ENCODE measurements around the gene FAM186B. TPM values are rescaled to one million over a fixed set of nuclear protein-coding genes. Genes with fewer than 3 reads are reported as not detected.

The FAM186B gene
- total RNA-seq, 2 donors from 2014 or later: 0.11 to 0.27 TPM

GRCh38 chr12:49546481-49546880 is 59.0 kb downstream of the FAM186B start:
- no peak for TF ChIP-seq CTCF (IDR thresholded peaks at IDR 0.05)
- no peak overlapping the region for H3K4me3 ChIP-seq
- no peaks in the 10 kb centered on the region for H3K9me3 ChIP-seq
- no peak overlapping the region for H3K9ac ChIP-seq (ENCODE audit: low read depth in 2 of 2, low read length in 2 of 2)
- peaks cover 10% of the 10 kb centered on the region for H3K27me3 ChIP-seq
- intact Hi-C loops (cut with DNase I): no loop called here
- no peak for DNase-seq
- no peaks in the 10 kb centered on the region for H3K4me1 ChIP-seq
- H3K36me3 ChIP-seq: no peaks in the 10 kb centered on the region
- H3K27ac ChIP-seq: no peak overlapping the region

- peaks cover 12% of the 10 kb centered on the region for H3K27me3 ChIP-seq
- no peak overlapping the region for H3K4me3 ChIP-seq
- no peak overlapping the region for H3K27ac ChIP-seq
- no peaks in the 10 kb centered on the region for H3K9me3 ChIP-seq
- H3K4me1 ChIP-seq: no peaks in the 10 kb centered on the region
- no peak overlapping the region for H3K9ac ChIP-seq (ENCODE audit: low read depth in 2 of 2, low read length in 2 of 2)
- intact Hi-C loops (cut with DNase I): no loop called here
- no peak for TF ChIP-seq CTCF (IDR thresholded peaks at IDR 0.05)
- no peak for DNase-seq
- no peaks in the 10 kb centered on the region for H3K36me3 ChIP-seq
Measured at GRCh38 chr12:49545815-49546214, 59.6 kb downstream of the FAM186B start.

- Histone ChIP-seq H3K4me3 (no peak overlapping the region), H3K27me3 (peaks cover 11% of the 10 kb centered on the region), H3K27ac (no peak overlapping the region), H3K9me3 (no peaks in the 10 kb centered on the region), H3K36me3 (no peaks in the 10 kb centered on the region), H3K4me1 (no peaks in the 10 kb centered on the region), H3K9ac (ENCODE audit: low read depth in 2 of 2, low read length in 2 of 2) (no peak overlapping the region)
- intact Hi-C loops (cut with DNase I): no loop called here
- no peak for DNase-seq
- TF ChIP-seq CTCF (IDR thresholded peaks at IDR 0.05): no peak
Measured at GRCh38 chr12:49543914-49544815, 61.3 kb downstream of the FAM186B start.

GRCh38 chr12:49543221-49543913 is 62.1 kb downstream of the FAM186B start:
- H3K36me3 ChIP-seq: no peaks in the 10 kb centered on the region
- no peak overlapping the region for H3K9ac ChIP-seq (ENCODE audit: low read depth in 2 of 2, low read length in 2 of 2)
- no peaks in the 10 kb centered on the region for H3K9me3 ChIP-seq
- H3K4me3 ChIP-seq: no peak overlapping the region
- no peak overlapping the region for H3K27ac ChIP-seq
- no peak for TF ChIP-seq CTCF (IDR thresholded peaks at IDR 0.05)
- DNase-seq: no peak
- intact Hi-C loops (cut with DNase I): no loop called here
- peaks cover 16% of the 10 kb centered on the region for H3K27me3 ChIP-seq
- peaks cover under 1% of the 10 kb centered on the region for H3K4me1 ChIP-seq

GRCh38 chr12:49542592-49543160 is 62.8 kb downstream of the FAM186B start:
- intact Hi-C loops (cut with DNase I): no loop called here
- no peak for DNase-seq

More at GRCh38 chr12:49542592-49543160, 62.8 kb downstream of the FAM186B start:
- H3K36me3 ChIP-seq: no peaks in the 10 kb centered on the region
- TF ChIP-seq CTCF (IDR thresholded peaks at IDR 0.05): no peak
- H3K4me1 ChIP-seq: peaks cover 5% of the 10 kb centered on the region
- H3K9me3 ChIP-seq: no peaks in the 10 kb centered on the region
- H3K4me3 ChIP-seq: no peak overlapping the region
- peaks cover 23% of the 10 kb centered on the region for H3K27me3 ChIP-seq
- H3K27ac ChIP-seq: no peak overlapping the region
- no peak overlapping the region for H3K9ac ChIP-seq (ENCODE audit: low read depth in 2 of 2, low read length in 2 of 2)
